ENCODE data around the gene FAM167B.

FAM167B gene

DNA sequence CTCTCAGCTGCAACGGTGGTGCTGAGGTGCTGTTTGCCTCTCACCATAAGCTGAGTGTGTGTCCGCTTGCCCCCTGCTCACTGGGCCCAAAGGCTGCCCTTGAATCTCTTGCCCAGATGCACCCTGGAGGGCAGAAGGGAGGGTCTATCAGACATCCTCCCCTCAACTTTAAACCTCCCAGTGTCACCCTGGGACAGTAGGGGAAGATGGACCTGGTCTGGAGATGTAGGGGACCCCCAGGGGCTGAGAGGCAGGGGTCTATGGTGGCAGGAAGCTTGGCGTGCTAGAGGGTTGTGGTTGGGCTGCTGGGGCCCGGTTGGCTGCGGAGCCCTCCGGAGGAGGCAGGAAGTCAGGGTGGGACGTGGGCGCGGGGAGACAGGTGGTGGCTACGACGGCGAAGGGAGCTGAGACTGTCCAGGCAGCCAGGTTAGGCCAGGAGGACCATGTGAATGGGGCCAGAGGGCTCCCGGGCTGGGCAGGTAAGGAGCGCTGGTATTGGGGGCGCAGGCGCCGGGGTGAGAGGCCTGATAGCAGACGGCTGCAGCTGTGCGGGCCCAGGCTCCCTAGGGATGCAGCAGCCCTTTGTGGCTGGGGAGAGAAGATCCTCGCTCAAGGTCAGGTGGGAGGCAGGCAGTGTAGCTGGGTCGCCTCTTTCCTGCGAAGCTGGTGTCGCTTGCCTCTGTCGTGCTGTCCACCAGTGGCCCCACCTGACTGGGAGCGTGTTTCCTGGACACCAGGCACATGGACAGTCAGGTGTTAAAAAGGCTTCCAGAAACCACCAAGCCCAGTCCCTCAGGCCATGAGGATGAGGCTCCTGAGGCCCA is 4.1 kb downstream of the FAM167B start, which contains the start of gene LCK:
Gene LCK, plus strand, starts transcription at position 373 of the 824 bp plus-strand sequence. CDS start 23,065 bp downstream, outside the sequence.
- Histone ChIP-seq H3K27me3 (ENCODE audit: low read depth, low read length) (no peaks in the 10 kb centered on the region), H2AFZ (ENCODE audit: low read depth, low read length) (peak within 1 kb of the TSS; percentile 58; the same call in 1 of the 2 replicates), H4K20me1 (ENCODE audit: insufficient read depth, low read length) (no peaks in the 10 kb centered on the region)

GRCh38 chr1:32255072-32256071 is 8.3 kb downstream of the FAM167B start:
- TF ChIP-seq EZH2phosphoT487 (IDR thresholded peaks at IDR 0.05; ENCODE audit: low read depth), result no peak
- TF ChIP-seq, protein P1, sequence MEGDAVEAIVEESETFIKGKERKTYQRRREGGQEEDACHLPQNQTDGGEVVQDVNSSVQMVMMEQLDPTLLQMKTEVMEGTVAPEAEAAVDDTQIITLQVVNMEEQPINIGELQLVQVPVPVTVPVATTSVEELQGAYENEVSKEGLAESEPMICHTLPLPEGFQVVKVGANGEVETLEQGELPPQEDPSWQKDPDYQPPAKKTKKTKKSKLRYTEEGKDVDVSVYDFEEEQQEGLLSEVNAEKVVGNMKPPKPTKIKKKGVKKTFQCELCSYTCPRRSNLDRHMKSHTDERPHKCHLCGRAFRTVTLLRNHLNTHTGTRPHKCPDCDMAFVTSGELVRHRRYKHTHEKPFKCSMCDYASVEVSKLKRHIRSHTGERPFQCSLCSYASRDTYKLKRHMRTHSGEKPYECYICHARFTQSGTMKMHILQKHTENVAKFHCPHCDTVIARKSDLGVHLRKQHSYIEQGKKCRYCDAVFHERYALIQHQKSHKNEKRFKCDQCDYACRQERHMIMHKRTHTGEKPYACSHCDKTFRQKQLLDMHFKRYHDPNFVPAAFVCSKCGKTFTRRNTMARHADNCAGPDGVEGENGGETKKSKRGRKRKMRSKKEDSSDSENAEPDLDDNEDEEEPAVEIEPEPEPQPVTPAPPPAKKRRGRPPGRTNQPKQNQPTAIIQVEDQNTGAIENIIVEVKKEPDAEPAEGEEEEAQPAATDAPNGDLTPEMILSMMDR (IDR thresholded peaks at IDR 0.05; ENCODE audit: low read depth, low read length), result no peak
- Histone ChIP-seq H3K4me1 (ENCODE audit: low read length) (peaks cover 45% of the 10 kb centered on the region), H3K36me3 (replicated peaks; ENCODE audit: low read depth, low read length) (no peaks in the 10 kb centered on the region), H3K9ac (ENCODE audit: low read length) (no peak overlapping the region), H2AFZ (ENCODE audit: low read depth, low read length) (peak overlapping the region; percentile 85), H3K79me2 (ENCODE audit: low read length) (no peaks in the 10 kb centered on the region), H3K4me3 (ENCODE audit: low read length) (no peak overlapping the region), H3K27me3 (ENCODE audit: low read depth, low read length) (no peaks in the 10 kb centered on the region), H4K20me1 (ENCODE audit: insufficient read depth, low read length) (no peaks in the 10 kb centered on the region), H3K4me2 (ENCODE audit: low read length) (peak overlapping the region; percentile 43), H3K27ac (ENCODE audit: low read length) (no peak overlapping the region), H3K9me3 (ENCODE audit: insufficient read depth, low read length) (peaks cover 12% of the 10 kb centered on the region; the same call in 1 of the 2 replicates)

More for the DNA sequence above, 4.1 kb downstream of the FAM167B start, which contains the start of gene LCK:
- Histone ChIP-seq H3K4me3 (ENCODE audit: low read length) (peak within 1 kb of the TSS; percentile 46; the same call in 1 of the 2 replicates), H3K4me1 (ENCODE audit: low read length) (peaks cover 52% of the 10 kb centered on the region), H3K9me3 (ENCODE audit: insufficient read depth, low read length) (peaks cover 16% of the 10 kb centered on the region; the same call in 1 of the 2 replicates), H3K27ac (ENCODE audit: low read length) (peak within 1 kb of the TSS; percentile 45), H3K4me2 (ENCODE audit: low read length) (peak within 1 kb of the TSS; percentile 43), H3K36me3 (replicated peaks; ENCODE audit: low read depth, low read length) (no peaks in the 10 kb centered on the region), H3K9ac (ENCODE audit: low read length) (peak within 1 kb of the TSS; percentile 21), H3K79me2 (ENCODE audit: low read length) (no peaks in the 10 kb centered on the region)
- no peak for TF ChIP-seq EZH2phosphoT487 (IDR thresholded peaks at IDR 0.05; ENCODE audit: low read depth)
- TF ChIP-seq, protein P1 (IDR thresholded peaks at IDR 0.05; ENCODE audit: low read depth, low read length), result no peak

DNA sequence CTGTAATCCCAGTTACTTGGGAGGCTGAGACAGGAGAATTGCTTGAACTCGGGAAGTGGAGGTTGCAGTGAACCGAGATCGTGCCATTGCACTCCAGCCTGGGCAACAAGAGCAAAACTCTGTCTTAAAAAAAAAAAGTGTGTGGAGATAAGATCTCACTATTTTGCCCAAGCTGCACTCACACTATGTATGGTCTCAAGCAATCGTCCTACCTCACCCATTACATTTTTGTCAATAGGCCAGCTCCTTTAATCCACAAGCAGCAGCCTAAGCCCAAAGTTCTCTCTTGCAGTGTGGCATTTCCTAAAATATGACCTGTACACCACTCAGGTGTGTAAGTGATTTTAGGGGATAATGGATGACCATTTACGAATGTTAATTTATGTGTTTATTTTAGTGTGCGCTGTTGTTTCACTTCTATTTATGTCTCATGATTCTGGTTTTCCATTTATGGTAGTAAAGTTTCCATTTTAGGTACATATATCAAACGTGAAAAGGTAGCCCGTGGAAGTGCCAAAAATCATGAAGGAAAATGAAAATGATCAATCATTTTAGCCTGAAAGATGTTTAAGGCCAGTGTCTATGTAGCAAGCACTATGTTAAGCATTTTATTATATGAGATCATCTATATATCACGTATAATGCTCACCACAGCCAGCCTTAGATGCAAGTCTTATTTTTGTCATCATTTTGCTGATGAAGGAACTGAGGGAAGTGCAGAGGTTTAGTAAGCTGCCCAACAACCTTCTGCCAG is 9.6 kb downstream of the FAM167B start:
- TF ChIP-seq, protein P1 (IDR thresholded peaks at IDR 0.05; ENCODE audit: low read depth, low read length), result no peak
- no peak for TF ChIP-seq EZH2phosphoT487 (IDR thresholded peaks at IDR 0.05; ENCODE audit: low read depth)
- Histone ChIP-seq H3K4me3 (ENCODE audit: low read length) (no peak overlapping the region), H3K9ac (ENCODE audit: low read length) (no peak overlapping the region), H3K4me1 (ENCODE audit: low read length) (peaks cover 33% of the 10 kb centered on the region), H2AFZ (ENCODE audit: low read depth, low read length) (peak overlapping the region; percentile 84), H3K9me3 (ENCODE audit: insufficient read depth, low read length) (no peaks in the 10 kb centered on the region), H3K27ac (ENCODE audit: low read length) (no peak overlapping the region), H3K79me2 (ENCODE audit: low read length) (no peaks in the 10 kb centered on the region), H4K20me1 (ENCODE audit: insufficient read depth, low read length) (no peaks in the 10 kb centered on the region), H3K4me2 (ENCODE audit: low read length) (peak overlapping the region; percentile 41), H3K36me3 (replicated peaks; ENCODE audit: low read depth, low read length) (no peaks in the 10 kb centered on the region), H3K27me3 (ENCODE audit: low read depth, low read length) (no peaks in the 10 kb centered on the region)

All from OCI-LY3 (cell line).